ENCODE measurements around the gene OR2C3.
"Not testable (repeated sequence)": the region's sequence is repeated elsewhere in the genome, so short reads cannot be mapped to it uniquely, and the experiment has no call there.

OR2C3 gene

DNA sequence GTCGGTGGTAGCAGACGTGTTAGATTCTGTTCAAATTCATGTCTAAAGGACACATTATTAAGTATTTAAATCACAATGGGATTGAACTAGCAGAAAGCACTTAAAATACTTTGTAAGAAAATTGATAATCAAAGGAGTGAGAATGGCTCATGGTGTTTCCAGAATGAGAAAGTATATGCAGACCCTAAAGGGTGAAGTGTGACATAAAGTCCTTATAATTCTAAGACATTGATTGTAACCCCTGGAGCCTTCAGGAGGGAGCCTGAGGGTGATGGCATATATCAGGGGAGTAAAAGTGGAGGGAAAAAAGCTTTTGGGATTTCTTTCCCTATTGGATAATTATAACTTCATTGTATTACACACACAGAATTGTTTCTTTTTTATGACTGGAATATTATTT is at the start of gene OR2C3:
Gene OR2C3 (minus strand): TSS at position 101 of the 400 bp plus-strand sequence. CDS start 3,929 bp downstream, outside the sequence.
- no peak for DNase-seq

DNA sequence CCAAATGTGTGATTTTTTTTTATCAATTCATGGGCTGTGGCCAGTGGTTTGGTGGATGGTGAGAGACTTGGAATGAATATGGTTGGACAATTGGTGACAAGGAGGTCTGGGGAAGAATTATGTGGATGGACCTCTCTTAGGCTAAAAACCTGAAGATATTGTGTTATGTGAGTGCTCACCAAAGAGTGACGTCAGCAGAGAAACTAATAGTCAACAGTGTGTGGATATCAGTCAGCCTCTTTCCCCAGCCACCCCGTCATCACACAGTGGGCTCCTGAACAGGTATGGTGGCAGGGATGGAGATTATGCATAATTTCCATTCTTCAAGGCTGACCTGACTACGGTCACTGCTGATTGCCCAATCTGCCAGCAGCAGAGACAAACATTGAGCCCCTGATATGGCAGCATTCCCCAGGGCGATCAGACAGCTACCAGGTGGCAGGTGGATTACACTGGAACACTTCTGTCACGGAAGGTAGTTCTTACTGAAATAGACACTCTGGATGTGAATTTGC is 42.8 kb upstream of the OR2C3 start:
- DNase-seq = no peak

DNA sequence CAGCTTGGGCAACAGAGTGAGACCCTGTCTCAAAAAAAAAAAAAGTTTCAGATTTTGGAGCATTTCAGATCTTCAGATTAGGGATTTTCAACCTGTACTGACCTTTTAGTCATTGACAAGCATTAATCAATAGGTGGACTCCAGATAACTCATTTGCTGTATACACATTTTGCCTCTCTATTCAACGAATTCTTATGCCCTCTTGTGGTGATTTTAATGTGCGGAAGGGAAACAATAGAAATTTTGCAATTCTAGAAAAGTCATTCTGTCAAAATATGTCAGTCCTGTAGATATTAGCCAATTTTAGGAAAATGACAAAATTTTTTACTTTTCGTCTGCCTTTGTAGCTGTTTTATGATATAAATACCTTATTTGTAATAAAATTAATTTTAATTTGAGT is 40.3 kb upstream of the OR2C3 start:
- no peak for DNase-seq

DNA sequence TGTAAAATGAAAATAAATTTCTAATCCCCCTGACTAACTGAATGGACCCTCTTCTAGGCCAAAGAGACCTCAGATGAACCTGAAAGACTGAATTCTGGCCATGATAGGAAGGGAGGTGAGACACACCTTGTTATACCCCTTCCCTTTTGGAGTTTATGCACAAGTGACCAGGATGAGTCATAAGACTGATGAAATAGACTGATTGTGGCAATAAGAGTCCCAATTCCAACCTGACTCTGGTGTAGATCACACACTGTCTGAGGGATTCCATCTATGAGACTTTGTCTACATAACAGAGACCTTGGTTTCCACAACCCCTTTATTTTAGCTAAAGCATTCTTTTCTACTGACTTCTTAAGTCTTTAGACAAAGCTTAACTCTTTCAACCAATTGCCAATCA is 38.4 kb upstream of the OR2C3 start:
- no peak for DNase-seq

DNA sequence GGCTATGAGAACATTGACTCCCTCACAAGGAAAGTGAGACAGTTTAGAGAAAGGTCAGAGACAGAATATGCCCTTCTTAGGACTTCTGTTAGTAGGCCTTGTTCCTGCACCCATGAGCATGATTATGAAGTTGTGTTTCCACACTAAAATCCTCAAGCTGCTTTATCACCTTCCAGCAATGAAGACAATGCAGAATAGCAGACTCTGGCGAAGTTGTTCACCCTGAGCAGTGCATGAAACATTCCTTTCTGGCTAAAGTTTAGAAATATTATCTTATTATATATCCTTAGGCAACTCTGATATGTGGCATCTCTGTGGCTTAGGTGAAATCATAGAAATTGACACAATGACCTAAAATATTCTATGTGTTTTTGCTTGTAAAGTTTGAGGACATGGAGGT is 38.0 kb upstream of the OR2C3 start:
- no peak for DNase-seq

DNA sequence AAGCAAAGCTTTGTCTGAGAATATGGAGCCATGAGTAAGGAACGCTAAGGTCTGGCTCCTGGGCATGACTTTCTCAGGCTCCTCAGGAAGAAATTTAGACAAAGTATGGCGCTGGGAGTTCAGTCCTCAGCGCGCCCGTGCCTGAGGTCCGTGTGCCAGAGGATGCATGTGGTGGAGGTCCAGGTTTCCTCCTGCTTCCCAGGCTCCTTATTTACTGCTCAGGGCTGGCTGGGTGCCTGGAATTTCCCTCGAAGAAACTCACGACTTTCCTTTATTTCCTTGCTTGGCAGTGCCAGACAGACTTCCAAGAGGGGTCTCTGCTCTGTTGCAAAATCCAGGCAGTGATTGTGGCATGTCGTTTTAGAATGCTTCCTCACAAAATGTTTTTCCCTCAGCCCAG is 26.0 kb upstream of the OR2C3 start:
- DNase-seq = no peak

DNA sequence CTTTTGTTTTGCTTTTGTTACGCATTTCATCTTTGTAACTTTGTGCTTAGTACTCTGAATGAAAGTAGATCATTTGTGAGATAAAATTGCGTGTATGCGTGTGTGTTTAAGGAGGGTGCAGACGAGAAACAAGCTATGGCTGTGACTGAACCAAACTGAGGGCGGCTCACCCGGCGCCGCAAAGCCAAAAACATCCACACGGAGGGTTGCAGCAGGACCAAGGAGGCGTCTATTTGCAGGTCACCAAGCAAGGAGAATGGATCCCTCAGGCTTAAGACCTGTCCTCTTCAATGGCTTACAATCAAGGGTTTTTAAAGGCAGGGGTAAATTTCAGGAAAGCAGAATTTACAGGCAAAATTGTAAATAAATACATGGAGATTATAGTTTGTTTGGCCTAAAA is 25.5 kb upstream of the OR2C3 start:
- no peak for DNase-seq

DNA sequence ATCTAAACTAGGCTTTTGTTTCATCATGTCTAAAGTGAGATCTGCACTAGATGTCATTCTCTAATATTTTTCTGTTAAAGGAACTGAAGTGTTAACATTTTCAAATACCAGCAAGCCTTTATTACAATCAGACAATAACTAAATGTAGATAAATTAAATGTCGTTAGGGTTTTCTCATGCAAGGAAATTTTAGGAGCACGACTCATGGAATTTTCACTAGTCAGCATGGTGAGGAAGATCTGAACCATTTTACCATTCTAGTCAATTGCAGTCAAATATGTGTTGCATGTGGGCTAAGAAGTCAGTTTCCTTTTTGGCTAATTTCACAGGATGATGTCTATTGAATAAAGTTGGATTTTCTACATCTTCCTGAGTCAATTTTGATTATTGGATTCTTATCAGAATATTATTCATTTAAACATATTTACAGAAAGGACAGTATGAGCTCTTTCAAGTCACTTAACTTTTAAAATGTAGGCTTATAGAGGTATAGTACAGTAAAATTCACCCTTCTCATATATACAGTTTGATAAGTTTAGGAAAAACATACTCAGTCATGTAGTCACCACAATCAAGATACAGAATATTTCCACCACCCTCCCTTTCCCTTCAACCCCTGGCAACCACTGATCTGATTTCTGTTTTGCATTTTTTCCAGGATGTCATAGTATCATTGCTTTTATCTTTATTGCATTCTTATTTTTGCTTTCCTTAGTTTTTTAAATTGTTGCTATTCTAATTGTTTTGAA is 21.9 kb upstream of the OR2C3 start:
- DNase-seq = no peak

DNA sequence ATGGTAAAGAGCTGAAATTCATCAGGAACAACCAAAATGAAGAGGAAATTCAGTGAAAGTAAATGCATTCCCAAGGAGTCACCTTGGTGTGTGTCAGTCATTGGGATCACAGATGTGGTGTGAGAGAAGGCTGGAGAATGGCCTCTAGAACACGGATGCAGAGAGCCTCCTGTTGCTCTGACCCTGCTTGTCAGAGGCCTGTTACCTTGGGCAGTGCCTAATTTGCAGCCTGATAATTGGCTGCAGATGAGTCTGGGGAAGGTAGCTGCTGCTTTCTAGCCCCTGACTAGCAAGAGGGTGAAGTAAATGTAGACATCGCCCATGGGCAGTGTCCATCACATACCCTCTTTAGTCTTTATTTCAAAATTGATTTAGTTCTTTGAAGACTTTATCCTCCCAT is 16.0 kb upstream of the OR2C3 start:
- DNase-seq = no peak

DNA sequence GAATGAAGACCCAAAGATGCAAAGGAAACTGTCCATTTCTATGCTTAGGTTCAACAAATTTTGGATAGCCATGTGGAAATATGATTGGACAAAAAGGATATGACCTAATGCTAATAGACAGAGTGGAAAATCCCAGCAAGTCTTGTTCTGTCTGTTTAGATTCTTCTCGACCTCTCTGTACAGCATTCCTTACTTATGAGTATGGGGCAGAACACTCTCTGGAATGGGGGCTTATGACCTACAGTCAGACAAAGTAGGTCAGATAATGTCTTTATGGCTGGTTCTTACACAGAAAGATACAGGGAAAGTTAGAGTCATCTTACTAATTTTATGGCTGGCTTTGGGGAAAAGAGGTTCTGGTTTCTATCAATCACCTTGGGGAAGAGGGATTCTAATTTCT is 15.5 kb upstream of the OR2C3 start:
- DNase-seq = no peak

DNA sequence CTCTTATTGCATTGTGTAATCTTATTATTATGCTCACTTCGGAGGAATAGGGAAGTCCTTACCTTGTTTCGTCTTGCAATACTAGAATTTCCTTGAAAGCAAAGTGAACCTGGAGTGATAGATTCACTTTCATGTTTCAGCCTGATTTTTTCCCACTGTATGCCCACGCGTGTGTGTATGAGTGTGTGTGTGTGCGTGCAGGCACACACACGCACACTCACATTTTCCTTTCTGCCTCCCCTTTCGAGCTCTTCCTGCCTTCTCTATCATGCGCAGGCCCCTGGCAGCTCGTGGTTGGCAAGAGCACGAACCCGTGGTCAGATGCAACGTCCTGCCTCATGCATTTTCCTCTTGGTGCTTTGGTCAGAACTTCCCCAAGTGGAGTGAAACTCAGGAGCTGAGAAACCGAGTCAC is 12.5 kb upstream of the OR2C3 start, which contains the start of gene GCSAML:
Gene GCSAML (plus strand): TSS at position 366 of the 414 bp plus-strand sequence. CDS start 58 bp downstream, outside the sequence.
- no peak for DNase-seq

DNA sequence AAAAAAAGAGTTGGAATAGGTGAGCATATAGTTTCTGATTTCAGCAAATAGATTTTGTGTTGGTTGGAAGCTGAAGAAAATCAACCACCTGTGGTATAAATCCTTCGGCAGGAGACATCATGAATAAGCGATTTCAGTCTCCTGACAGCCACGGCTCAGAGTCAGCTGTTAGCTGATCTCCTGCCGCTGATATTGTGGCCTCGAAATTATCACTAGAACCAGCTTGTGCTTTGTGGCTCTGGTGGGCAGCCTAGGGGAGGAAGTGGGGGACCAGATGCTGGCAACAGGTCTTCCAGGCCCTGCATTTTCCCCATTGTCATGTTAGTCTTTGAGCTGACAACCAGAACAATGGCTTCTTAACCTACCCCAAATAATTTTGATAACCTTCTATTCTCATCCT is 11.9 kb upstream of the OR2C3 start:
- DNase-seq = no peak

DNA sequence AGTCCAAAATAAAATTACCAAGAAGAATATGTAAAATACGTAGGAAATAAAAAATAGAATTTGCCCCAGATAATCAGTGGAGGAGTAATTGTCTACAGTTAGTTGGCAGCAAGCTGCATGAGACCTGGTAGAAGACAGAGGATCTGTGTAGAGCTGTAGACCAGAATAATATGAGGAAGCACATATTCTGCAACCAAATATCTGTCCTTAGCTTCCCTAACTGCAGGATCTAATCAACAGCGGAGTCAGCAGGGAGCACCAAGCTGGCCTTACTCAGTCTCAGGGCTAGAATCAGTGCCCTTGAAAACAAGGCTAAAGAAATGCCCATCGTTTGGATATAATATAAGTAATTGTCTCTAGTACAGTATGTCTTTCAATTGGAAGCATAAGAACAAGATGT is 6.6 kb upstream of the OR2C3 start:
- DNase-seq = no peak

DNA sequence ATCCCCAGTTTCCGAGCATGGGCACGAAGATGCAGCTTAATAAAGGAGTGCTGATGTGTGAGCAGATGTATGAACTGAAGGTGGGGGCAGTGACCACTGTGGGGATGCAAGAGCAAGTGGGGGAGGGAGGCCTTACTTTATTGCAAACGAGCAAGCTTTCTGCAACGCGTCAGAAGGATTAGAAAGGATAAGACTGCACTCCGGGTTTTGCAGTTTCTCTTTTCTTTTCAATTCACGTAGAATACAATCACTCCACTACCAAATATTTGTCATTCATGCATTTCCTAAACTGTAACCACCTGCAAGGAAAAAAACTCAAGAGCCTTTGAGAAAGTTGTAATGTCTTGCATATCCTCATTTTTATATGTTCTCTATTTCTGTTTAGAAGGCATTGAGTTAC is 4.3 kb upstream of the OR2C3 start:
- no peak for DNase-seq

DNA sequence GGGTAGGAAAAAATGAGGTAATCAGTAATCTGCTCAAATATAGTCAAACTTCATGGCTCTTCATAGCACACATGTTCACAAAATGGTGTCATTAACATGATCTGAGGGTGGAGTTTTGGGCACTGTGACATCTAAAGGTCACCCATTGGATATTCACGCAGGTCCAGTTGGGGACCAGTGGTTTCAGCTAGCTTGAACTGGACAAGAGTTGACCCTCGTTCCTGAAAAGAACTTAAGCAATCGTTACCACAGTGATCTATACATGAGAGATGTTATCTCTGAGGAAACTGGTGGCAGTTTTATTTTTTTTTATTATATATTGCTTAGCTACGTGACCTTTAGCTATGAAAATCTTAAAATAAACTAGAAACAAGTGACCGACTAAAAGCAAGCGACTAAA is 3.0 kb upstream of the OR2C3 start:
- DNase-seq = no peak

DNA sequence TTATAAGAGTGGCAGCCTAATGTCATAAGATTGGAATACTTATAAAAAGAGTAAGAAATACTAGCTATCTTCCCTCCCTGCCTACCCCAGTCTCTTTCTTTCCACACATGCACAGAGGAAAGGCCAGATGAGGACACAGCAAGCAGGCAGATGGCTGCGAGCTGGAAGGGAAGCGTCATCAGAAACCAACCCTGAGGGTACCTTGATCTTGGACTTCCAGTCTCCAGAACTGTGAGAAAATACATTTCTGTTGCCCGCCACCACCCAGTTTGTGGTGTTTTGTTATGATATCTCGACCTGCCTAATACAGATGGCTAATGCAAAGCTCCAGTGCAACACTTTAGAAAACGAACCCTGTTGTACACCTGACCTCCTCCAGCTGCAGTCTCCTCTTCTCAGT is 2.3 kb upstream of the OR2C3 start:
- DNase-seq = no peak

DNA sequence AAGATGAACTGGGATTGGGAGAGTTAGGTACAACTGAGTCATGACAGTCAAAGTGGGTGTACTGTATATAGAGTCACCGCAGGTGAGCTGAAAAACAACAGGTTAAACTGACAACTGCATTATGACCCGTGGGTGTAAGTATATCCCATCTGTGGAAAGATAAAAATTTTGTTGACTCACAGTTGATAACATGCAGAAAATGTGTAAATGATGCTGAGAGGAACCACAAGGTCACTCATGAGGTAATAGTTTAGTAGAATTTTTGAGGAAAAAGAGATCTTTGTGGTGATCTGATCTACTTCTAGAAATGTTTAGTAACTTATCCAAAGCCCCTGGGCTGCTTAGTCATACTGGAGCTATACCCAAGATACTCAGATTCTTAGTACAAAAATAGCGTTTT is 838 bp downstream of the OR2C3 start:
- DNase-seq = no peak

DNA sequence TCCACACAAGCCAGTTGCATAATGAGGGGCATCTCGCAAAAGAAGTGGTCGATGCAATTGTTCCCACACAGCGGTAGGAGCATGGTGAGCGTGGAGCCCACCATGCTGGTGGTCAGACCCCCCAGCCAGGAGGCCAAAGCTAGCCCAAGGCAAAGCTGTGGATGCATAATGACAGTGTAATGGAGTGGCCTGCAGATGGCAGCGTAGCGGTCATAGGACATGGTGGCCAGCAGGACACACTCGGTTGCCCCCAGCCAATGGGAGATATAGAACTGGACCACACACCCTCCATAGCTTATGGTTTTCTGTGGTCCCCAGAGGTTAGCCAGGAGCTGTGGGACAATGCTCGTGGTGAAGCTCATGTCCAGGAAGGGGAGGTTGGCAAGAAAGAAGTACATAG is 4.3 kb downstream of the OR2C3 start:
- DNase-seq = no peak

DNA sequence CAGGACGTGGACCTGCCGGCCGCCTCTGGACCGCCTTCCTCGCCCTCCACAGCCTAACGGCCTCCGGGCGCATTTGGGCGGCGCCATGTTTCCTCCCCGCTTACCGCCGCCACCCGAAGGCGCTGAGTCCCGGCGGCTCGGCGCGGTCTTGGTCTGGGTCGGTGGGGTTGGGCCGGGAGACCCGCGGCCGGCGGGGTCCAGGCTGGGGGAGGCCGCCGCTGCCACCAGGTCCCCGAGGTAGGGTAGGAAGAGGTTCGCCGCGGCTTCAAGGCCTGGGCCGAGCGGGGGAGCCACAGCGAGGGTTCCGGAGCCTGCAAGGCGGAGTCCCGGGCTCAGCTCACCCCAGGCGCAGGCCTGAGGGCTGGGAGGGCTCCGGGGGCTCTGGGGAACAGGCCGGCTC is 5.5 kb downstream of the OR2C3 start:
- DNase-seq = no peak

DNA sequence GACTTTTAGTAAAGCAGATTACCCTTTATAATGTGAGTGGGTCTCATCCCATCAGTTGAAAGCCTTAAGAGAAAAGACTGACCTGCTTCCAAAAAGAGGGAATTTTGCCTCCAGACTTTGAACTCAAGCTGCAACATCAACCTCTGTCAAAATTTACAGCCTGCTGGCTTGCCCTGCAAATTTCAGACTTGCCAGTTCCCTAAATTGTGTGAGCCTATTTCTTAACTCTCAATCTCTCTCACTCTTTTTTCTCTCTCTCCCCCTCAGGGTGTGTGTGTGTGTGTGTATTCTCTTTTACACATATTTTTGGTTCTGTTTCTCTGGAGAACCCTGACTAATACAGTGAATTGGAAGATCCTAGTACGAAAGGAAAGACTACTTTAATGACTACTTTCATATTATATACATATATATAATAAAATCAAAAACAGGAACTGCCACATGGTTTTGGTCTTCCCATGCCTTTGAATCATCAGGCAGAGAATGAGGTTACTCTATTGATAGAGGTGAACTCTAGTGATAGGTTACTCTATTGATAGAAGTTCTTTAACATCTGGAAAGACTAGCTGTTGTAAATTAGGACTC is 6.4 kb downstream of the OR2C3 start:
- DNase-seq = no peak

DNA sequence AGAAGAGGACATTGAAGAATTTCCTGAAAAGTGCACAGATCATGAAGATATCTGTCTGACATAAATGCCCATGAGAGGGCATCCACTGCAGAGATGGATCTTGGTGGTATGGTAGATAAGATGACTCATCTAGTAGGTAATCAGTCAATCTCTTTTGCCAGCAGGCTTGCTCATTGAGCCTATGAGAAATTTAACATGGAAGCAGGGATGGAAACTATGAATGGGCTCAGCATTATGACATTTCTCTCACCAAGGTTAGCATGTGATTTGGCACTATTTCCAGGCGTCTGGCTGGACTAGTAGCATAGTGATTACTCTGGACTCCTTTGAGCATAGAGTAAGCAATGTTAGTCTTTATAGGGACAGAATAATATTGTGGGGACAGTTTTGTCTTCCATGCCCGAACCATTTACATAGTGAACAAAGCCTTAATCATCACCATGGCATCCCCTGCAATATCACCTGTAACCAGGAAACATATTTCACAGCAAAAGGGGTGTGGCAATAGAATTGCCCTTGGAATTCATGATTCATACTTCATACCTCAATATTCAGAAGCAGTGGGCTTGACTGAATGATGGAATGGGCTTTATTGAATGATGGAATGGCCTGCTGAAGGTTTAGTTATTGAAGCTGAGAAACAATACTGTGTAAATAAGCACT is 7.3 kb downstream of the OR2C3 start:
- DNase-seq = no peak

DNA sequence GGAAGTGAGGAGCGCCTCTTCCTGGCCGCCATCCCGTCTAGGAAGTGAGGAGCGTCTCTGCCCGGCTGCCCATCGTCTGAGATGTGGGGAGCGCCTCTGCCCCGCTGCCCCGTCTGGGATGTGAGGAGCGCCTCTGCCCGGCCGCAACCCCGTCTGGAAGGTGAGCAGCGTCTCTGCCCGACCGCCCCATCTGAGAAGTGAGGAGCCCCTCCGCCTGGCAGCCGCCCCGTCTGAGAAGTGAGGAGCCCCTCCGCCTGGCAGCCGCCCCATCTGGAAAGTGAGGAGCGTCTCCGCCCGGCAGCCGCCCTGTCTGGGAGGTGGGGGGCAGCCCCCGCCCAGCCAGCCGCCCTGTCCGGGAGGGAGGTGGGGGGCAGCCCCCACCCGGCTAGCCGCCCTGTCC is 14.4 kb downstream of the OR2C3 start:
- not testable (repeated sequence) for DNase-seq

DNA sequence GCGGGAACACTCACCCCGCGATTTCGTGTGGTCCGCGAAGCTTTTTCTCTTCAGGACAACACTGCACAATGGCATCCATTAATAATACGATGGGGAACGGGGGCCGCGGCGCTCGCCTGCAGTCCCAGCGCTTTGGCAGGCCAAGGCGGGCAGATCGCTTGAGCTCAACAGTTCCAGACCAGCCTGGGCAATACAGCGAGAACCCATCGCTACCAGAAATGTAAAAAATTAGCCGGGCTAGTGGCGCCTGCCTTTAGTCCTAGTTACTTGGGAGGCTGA is 17.7 kb downstream of the OR2C3 start:
- DNase-seq = no peak

Data from C1 segment of cervical spinal cord (tissue), 14 donors.